ENCODE measurements around the gene ATP6V1G2.
"Not testable (repeated sequence)": the region's sequence is repeated elsewhere in the genome, so short reads cannot be mapped to it uniquely, and the experiment has no call there.

The ATP6V1G2 gene

DNA sequence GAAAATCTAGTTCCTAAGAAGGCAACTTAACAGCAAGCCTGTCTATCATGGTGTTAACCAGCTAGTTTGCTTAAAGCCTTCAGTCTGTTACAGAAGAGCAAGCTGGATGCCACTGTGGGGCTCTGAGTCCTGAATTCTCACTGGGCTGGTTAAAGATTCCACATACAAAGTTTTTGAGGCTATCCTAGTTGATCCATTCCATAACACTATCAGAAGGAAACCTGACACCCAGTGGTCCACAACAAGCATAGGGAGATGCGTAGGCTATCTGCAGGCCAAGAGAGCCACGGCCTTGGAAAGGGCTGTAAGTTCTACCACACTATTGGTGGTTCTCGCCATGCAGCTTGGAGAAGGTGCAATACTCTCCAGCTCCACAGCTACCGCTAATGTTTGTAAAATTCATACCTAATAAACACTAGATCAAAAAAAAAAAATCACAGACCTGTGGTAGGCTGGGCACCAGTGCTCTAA is 18.1 kb downstream of the ATP6V1G2 start:
- peak; percentile 6 for DNase-seq

DNA sequence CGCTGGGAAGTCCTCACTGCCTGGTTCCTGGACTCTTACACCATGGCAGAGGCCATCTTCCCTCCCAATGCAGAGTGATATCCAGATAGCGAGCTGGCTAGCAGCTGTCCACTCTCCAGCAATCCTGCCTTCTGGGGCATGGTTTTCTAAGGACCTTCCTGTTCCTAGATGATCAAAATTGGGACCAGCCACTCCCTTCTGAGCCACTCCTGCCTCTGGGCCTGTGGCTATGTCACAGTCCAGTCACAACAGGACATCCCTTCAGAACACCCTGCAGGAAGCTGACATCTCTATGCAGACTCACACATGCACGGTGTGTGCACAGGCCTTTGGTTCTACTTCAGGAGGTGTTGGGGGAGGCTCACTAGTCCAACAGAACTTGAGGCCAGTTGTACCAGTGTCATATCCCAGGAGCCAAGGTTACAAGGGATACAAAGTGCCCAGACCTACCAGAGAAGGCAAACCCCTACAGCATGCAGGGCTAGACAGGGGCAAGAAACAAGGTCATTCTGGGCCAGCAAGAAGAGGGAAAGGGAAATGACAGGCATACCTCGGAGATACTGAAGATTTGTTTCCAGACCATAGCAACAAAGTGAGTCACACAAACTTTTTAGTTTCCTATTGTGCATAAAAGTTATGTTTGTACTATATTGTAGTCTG is 20.3 kb downstream of the ATP6V1G2 start:
- DNase-seq = no peak

- DNase-seq = no peak
Observed at GRCh38 chr6:31525553-31525931, 20.9 kb downstream of the ATP6V1G2 start.

DNA sequence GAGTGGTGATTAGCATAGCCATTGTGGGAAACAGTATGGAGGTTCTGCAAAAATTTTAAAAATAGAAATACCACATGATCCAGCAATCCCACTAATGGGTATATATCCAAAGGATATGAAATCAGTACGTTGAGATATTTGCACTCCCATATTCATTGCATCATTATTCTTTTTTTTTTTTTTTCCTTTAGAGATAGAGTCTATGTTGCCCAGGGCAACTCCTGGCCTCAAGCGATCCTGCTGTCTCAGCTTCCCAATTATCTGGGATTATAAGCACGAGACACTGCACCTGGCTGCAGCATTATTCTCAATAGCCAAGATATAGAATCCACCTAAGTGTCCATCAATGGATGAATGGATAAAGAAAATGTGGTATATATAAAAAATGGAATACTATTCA is 24.6 kb downstream of the ATP6V1G2 start:
- no peak for DNase-seq

DNA sequence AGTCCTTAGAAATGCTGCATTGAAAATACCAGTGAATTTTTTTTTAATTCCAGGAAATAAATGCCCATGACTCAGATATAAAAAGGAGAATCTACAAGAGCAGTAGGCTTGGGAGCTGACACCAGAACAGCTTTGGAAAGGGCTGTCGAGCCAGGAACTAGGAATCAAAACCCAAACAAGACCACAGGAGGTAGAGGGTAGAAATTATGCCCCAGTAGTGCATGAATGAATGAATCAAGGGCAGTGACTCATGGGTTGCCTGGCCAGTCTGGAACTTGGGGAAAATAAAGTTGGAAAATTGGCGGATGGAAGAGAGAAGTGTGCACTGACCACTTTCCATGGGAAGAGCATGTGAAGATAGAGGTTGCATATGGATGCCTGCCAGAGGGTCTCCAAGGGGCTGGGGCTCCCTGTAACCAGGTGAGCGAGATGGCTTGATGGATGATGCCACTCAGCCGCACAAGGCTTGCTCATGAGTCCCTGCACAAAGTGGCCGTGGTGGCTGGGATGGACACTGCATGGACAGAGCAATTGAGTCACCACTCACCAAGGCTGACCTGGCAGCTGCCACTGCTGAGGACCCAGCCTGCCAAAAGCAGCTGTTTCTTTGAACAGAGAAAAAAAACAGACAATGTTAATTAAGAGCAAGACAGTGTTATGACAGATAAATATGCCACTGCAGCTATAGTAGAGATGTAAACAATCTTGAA is 32.8 kb downstream of the ATP6V1G2 start:
- DNase-seq = peak; percentile 54

GRCh38 chr6:31510007-31510406 is 36.4 kb downstream of the ATP6V1G2 start:
- peak; percentile 34 for DNase-seq

DNA sequence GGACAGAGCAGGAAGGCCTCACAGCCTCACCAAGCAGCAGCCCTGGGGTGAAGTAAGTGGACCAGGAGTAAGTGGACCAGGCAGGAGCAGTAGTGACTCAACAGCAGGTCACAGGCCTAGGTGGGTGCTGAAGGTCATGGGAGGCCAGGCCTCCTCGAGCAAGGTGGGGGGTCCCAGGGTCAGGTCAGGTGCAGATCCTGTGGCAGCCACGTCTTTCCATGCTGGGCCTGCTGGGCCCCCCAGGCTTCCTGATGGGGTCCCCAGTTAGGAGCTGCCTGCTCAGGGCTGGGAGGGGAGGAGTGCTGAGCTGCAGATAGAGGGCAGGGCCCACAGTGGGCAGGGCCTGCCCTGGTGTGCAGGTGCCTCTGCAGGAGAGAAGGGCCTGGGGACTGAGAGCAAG is 37.4 kb downstream of the ATP6V1G2 start:
- DNase-seq = peak; percentile 56

DNA sequence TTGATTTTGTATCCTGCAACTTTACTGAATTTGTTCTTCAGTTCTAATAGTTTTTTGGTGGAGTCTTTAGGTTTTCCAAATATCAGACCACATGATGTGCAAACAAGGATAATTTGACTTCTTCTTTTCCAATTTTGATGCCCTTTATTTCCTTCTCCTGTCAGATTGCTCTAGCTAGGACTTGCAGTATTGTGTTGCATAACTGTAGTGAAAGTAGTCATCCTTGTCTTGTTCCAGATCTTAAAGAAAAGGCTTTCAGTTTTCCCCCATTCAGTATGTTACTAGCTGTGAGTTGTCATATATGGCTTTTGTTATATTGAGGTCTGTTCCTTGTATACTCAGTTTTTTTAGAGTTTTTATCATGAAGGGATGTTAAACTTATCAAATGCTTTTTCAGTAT is 43.8 kb downstream of the ATP6V1G2 start:
- DNase-seq = no peak

DNA sequence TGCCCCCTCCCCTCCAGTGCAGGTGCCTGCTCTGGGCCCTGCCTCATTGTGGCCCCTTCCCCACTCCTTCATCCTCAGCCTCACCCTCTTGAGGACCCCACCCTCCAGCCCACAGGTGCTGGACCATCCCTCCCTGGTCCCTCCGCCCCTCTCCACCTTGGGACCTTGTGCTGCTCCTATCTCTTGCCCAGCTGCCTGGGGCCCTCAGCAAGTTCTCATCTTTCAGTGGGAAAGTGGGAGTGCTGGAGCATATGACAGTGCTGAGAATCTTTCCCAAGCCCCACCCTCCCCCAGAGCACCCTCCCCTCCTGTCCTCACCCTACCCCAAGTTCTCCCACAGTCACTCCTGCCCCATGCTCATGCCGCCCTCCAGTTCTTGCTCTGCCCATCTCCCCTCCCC is 46.8 kb downstream of the ATP6V1G2 start:
- not testable (repeated sequence) for DNase-seq

DNA sequence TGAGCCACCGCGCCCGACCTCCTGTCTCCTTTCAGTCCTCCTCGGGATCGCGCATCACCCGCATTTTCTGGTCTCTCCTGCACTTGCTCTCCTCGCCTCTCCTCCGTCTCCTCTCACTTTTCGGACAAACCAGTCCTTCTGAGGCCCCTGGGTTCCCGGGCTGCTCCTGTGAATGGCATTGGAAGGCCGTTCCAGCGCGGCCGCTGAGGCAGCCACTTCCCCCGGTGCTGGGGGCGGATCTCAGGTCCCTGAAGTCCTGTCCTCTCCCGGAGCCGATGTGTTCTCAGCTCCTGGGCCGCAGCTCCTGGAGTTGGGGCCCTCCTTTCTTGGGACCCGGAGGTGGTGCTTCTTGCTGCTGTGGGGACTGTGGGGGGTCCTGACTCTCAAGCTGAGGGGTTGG is 47.7 kb downstream of the ATP6V1G2 start:
- no peak for DNase-seq

DNA sequence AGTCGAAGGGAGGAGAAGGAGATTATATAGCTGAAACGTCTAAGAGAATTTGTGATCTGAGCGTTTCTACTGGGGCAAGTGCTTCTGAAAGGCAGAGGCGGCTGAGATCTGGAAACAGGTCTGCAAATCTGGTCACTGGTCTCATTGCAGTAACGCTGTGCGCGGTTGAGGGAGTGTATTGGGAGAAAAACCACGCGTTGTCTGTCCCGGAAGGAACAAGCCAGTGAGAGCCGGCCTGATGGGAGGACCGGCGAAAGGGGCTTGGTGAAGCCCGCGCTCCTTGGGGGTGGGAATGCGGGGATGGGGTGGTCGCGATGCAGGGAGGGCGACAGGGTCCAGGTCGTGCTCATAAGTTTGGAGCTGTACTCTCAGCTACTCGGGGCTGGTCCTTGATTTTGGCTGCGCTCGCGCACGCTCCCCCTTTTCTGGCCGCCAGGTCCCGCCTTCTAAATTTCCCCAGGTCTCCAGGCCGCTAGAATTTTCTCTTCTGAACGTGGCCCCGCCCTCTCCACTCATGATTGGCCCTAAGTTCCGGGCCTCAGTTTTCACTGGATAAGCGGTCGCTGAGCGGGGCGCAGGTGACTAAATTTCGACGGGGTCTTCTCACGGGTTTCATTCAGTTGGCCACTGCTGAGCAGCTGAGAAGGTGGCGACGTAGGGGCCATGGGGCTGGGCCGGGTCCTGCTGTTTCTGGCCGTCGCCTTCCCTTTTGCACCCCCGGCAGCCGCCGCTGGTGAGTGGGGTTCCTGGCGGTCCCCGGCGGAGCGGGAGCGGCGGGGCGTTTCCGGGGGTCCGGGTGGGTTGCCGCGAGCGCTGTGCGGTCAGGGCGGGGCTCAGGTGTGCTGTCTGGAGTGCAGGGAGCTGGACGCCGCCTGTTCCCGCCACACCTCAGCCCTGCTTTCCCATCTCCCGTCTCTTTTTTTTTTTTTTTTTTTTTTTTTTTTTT is 48.6 kb downstream of the ATP6V1G2 start, which contains the start of gene MICB:
TSS of gene MICB (plus strand) at position 615 of the 946 bp plus-strand sequence. CDS start at position 664, 49 bp downstream.
- peak; percentile 95 for DNase-seq

DNA sequence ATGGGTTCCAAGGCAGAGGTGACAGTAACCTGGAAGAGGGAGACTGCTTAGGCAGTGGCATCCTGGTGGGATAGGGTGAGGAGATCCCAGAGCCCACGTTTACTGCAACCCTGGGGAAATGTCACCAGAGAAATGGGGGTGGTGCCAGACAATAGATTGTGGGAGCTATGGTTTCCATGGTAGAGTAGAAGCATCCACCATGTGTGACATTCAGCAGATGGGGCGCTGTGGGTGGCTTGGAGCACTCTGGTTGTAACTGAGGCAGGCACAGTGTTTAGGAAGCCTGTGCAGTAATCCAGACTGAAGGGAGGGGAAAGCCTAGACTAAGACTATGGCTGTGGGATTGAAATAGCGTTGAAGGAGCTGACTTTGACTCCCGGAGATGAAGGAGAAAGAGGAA is 49.6 kb downstream of the ATP6V1G2 start:
- peak; percentile 68 for DNase-seq

GRCh38 chr6:31495580-31495979 is 50.8 kb downstream of the ATP6V1G2 start:
- DNase-seq = no peak

Measured in activated effector memory CD4-positive, alpha-beta T cell treated with anti-CD3 and anti-CD28 coated beads, Interleukin-2, amount 50 U/mL, for 16 hours (primary cell).